IPS DF 6.9 (cell line): ENCODE results near the gene ARHGEF10L.

Experiments
- DNase-seq: peaks from one replicate; pipeline ENCODE4 v3.0.0-alpha.2; 2013; ENCODE audit warnings: low read depth, low spot score
- H3K27ac ChIP-seq: one replicate; pipeline ENCODE4 v1.5.1; 2013; ENCODE audit warnings: low read length, control low read depth
- H3K27me3 ChIP-seq: 2 replicates; pipeline ENCODE4 v1.6.1; 2013; ENCODE audit warnings: mild to moderate bottlenecking, low read length; ENCODE audit not compliant: control insufficient read depth, insufficient read depth
- H3K36me3 ChIP-seq: 2 replicates; pipeline ENCODE4 v1.6.1; 2013; ENCODE audit warnings: low read length; ENCODE audit not compliant: control insufficient read depth, insufficient read depth
- H3K4me1 ChIP-seq: 2 replicates; pipeline ENCODE4 v1.6.1; 2013; ENCODE audit warnings: low read length; ENCODE audit not compliant: control insufficient read depth, insufficient read depth
- H3K4me3 ChIP-seq: 2 replicates; pipeline ENCODE4 v1.5.1; 2013; ENCODE audit warnings: mild to moderate bottlenecking, low read length
- H3K9me3 ChIP-seq: 2 replicates; pipeline ENCODE4 v1.6.1; 2013; ENCODE audit warnings: low read length, inconsistent platforms; ENCODE audit not compliant: control insufficient read depth, insufficient read depth
- WGBS: extraction: QIAGEN DNeasy Blood & Tissue Kit; methylation state at CpG from one replicate; pipeline ENCODE4 v1.1.7; 2013; ENCODE audit warnings: mixed read lengths, missing lambda C conversion rate; ENCODE audit not compliant: insufficient read length, insufficient coverage; 5-methylcytosine and 5-hydroxymethylcytosine counted together

Gene ARHGEF10L

DNA sequence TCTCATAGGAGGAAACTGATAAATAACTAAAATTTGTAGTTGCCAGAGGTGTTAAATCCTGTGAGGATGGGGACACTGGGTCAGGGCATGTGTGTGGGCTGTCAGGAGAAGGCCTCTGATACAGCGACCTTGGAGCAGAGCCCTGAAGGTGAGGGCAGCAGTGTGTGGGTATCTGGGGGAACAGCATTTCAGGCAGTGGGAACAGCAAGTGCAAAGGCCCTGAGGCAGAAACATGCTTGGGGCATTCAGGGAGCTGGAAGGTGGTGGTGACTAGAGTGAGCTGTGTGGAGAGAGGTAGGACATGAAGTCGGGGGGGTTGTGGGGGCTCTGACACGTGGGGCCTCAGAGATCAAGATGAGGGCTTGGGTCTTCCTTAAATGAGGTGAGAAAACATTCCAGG, 30.7 kb downstream of the ARHGEF10L start:
- no peaks in the 10 kb centered on the region for H3K36me3 ChIP-seq
- peaks cover 34% of the 10 kb centered on the region for H3K4me1 ChIP-seq
- WGBS, result no CpG with 5 or more reads among the region's 3 CpGs
- H3K4me3 ChIP-seq, result no peak overlapping the region
- H3K27me3 ChIP-seq, result no peaks in the 10 kb centered on the region
- no peak for DNase-seq
- H3K27ac ChIP-seq, result no peak overlapping the region
- no peaks in the 10 kb centered on the region for H3K9me3 ChIP-seq

- Histone ChIP-seq H3K27me3 (no peaks in the 10 kb centered on the region), H3K27ac (no peak overlapping the region), H3K4me3 (no peak overlapping the region), H3K9me3 (no peaks in the 10 kb centered on the region), H3K4me1 (peaks cover 34% of the 10 kb centered on the region), H3K36me3 (no peaks in the 10 kb centered on the region)
- WGBS, result no CpG with 5 or more reads among the region's 9 CpGs
- no peak for DNase-seq
These were observed 32.9 kb downstream of the ARHGEF10L start for GRCh38 chr1:17572264-17572985.

DNA sequence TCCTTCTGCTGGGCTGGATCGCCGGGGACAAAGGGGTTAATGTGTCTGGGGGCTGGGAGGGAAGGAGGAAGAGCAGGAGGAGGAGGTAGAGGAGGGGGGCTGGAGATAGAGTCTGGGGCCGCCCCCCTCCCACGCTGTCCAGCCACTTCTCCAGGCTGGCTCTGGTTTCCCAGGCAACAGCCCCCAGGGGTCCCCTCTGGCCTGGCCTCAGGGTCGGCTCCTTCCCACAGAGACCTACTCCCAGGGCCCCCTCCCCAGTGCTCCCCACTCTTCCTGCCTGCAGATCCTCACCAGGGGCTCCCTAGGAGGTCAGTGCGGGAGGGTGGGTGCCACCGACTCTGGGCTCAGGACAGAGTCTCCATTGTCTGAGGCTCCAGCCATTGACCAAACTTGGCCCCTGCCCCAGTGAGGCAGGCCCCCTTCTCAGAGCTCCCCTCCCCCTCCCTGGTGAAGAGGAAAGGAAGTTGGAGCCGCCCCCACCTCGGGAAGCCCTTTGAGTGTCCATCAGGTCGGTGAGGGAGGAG, 34.1 kb downstream of the ARHGEF10L start:
- no peak overlapping the region for H3K27ac ChIP-seq
- no peak for DNase-seq
- peaks cover 34% of the 10 kb centered on the region for H3K4me1 ChIP-seq
- H3K4me3 ChIP-seq, result no peak overlapping the region
- no peaks in the 10 kb centered on the region for H3K27me3 ChIP-seq
- WGBS, result no CpG with 5 or more reads among the region's 10 CpGs
- no peaks in the 10 kb centered on the region for H3K9me3 ChIP-seq
- no peaks in the 10 kb centered on the region for H3K36me3 ChIP-seq

- Histone ChIP-seq H3K9me3 (no peaks in the 10 kb centered on the region), H3K27ac (no peak overlapping the region), H3K36me3 (no peaks in the 10 kb centered on the region), H3K4me1 (peaks cover 27% of the 10 kb centered on the region), H3K4me3 (no peak overlapping the region), H3K27me3 (no peaks in the 10 kb centered on the region)
- WGBS, result no CpG with 5 or more reads among the region's 11 CpGs
- DNase-seq, result no peak
These were observed 35.0 kb downstream of the ARHGEF10L start for GRCh38 chr1:17574516-17574915.

- H3K36me3 ChIP-seq, result no peaks in the 10 kb centered on the region
- H3K4me1 ChIP-seq, result peaks cover 27% of the 10 kb centered on the region
- no peaks in the 10 kb centered on the region for H3K9me3 ChIP-seq
- H3K4me3 ChIP-seq, result no peak overlapping the region
- H3K27me3 ChIP-seq, result no peaks in the 10 kb centered on the region
- no peak for DNase-seq
- H3K27ac ChIP-seq, result no peak overlapping the region
- no CpG with 5 or more reads among the region's 15 CpGs for WGBS
These were observed 36.5 kb downstream of the ARHGEF10L start for GRCh38 chr1:17575797-17576518.

DNA sequence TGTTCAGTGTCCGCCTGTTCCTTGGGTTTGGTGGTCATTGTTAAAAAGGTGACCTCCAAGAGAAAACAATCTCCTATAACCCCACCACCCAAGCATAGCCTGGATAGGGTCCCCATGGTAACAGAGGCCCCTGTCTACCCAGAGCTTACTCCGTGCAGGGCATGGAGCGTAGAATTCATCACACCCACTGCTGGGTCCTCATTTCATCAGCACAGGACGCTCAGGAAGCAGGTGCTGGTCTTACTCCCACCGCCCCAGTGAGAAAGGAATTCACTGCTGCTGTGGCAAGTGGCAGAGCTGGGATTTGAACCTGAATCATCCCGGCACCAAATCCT, 37.0 kb downstream of the ARHGEF10L start:
- H3K4me3 ChIP-seq, result no peak overlapping the region
- no peak for DNase-seq
- no peaks in the 10 kb centered on the region for H3K27me3 ChIP-seq
- H3K9me3 ChIP-seq, result no peaks in the 10 kb centered on the region
- no peak overlapping the region for H3K27ac ChIP-seq
- no peaks in the 10 kb centered on the region for H3K36me3 ChIP-seq
- H3K4me1 ChIP-seq, result peaks cover 28% of the 10 kb centered on the region
- no CpG with 5 or more reads among the region's 6 CpGs for WGBS

DNA sequence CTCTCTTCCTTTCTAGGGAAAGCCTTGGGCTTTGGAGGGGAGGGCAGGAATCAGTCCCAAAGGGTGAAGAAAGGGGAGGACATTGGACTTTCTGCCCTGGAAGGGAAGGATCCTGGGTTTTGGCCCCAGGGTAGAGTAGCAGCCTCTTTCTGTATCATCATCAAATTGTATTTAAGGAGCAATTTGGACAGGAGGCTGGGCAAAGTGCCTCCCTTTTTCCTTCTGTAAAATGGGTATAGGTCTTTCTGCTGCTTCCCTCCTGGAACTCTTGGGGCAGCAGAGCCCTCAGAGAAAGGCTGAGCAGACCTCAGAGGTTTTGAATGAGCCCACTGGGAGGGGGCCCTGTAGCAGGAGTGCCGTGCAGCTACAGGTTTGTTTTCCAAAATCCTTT, 38.4 kb downstream of the ARHGEF10L start:
- H3K27me3 ChIP-seq, result no peaks in the 10 kb centered on the region
- H3K36me3 ChIP-seq, result no peaks in the 10 kb centered on the region
- DNase-seq, result no peak
- H3K27ac ChIP-seq, result no peak overlapping the region
- no peaks in the 10 kb centered on the region for H3K9me3 ChIP-seq
- peaks cover 26% of the 10 kb centered on the region for H3K4me1 ChIP-seq
- no peak overlapping the region for H3K4me3 ChIP-seq
- WGBS, result no CpG with 5 or more reads among the region's 1 CpG

DNA sequence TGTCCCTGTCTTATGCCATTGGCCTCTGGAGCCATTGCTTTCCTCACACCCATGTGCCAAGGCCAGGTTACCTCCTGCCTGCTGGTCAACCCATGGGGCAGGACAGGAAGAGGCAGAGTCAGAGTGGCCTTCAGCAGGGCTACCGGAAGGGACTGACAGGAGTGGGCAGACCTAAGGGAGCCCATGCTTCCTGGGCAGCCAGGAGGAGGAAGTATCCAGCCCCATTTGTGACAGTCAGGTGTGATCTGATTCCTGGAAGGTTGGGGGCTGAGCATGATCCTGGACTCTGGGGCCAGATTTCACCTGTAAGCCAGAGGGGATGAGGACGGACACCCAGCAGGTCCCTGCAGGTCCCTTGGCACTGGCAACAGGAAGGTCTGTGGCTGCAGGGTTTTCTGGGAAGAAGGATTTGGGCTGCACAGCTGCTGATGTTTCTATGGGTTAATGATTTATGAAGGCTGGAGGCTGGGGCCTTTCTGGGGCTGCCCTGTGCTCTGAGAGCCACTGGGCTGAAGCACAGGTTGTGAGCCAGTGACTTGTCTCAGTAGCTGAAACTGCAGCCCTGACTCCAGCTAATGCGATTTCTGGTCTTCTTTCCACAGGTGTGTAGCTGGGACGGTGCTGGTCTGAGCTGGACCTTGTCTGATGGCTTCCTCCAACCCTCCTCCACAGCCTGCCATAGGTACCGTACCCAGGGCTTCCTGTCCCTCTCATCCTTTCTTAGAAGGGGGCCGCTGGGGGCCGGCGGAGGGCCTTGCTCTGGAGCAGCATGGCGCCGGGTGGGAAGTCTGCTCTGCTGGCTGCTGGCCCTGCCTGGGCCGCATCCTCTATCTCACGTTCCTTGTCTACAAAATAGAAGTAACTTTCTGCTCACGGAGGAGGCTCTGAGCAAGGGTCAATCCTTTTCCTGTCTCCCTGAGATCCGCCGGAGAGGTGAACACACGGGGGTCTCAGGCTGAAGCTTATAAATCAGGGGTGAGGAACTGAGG, 40.7 kb downstream of the ARHGEF10L start:
- no CpG with 5 or more reads among the region's 16 CpGs for WGBS
- Histone ChIP-seq H3K4me3 (no peak overlapping the region), H3K36me3 (no peaks in the 10 kb centered on the region), H3K4me1 (peaks cover 15% of the 10 kb centered on the region), H3K27me3 (no peaks in the 10 kb centered on the region), H3K9me3 (no peaks in the 10 kb centered on the region), H3K27ac (no peak overlapping the region)
- no peak for DNase-seq

- Histone ChIP-seq H3K27me3 (no peaks in the 10 kb centered on the region), H3K36me3 (no peaks in the 10 kb centered on the region), H3K9me3 (no peaks in the 10 kb centered on the region), H3K4me1 (peaks cover 14% of the 10 kb centered on the region), H3K4me3 (no peak overlapping the region), H3K27ac (no peak overlapping the region)
- no CpG with 5 or more reads among the region's 10 CpGs for WGBS
- no peak for DNase-seq
These were observed 42.1 kb downstream of the ARHGEF10L start for GRCh38 chr1:17581389-17582123.
